ENCODE results near the gene CHMP1B.
A peak's percentile ranks its signal among the peaks of the same experiment; 100 is the strongest.

CHMP1B gene

GRCh38 chr18:11861583-11862288 lies 10.5 kb downstream of the CHMP1B start:
- DNase-seq: no peak
- in situ Hi-C loops (cut with HindIII; ENCODE audit: low pct_ligation_motif_present, low pct_unique_long_range_greater_than_20kb, low sequenced_read_pairs): no loop called here

DNA sequence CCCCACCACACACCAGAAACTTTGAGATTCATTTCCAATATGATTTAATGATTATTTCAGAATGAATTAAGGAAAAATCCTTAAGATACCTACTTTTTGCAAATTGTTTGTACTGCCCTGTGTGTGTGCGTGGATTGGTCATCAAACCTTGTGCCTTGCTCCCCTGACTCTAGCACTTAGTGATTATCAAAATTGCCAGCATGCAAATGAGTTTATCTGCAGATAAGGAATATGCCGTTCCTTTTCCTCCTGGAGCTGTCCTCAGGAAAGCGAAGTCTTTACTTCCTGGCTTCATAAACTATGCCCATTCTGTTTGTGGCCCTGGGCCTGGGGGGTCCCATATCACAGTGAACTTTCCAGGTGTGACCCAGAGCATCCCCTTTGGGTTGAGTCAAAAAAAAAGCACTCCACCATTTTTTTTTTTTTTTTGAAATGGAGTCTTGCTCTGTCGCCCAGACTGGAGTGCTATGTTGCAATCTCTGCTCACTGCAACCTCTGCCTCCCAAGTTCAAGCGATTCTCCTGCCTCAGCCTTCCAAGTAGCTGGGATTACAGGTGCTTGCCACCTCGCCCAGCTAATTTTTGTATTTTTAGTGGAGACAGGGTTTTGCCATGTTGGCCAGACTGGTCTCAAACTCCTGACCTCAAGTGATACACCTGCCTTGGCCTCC lies 11.4 kb downstream of the CHMP1B start:
- DNase-seq: no peak
- in situ Hi-C loops (cut with HindIII; ENCODE audit: low pct_ligation_motif_present, low pct_unique_long_range_greater_than_20kb, low sequenced_read_pairs): no loop called here

DNA sequence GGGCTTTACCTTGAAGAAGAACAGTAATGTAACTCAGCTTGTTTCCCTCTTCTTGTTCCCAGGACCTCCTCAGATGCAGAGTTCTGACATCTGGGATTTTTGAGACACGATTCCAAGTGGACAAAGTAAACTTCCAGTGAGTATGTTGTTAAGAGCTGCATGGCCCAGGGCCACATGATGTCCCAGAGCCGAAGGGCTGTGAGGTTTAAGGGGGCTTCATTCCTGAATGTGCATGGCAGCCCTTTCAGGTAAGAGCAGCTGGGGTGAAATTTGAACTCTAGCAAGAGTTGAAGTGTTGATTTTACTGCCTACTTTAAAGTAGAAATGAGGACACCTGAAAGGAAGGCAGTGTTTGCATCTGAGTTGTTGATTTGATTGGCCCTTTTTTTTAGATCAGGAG lies 13.3 kb downstream of the CHMP1B start:
- DNase-seq: no peak
- in situ Hi-C loops (cut with HindIII; ENCODE audit: low pct_ligation_motif_present, low pct_unique_long_range_greater_than_20kb, low sequenced_read_pairs): no loop called here

GRCh38 chr18:11865071-11865470 lies 13.9 kb downstream of the CHMP1B start:
- in situ Hi-C loops (cut with HindIII; ENCODE audit: low pct_ligation_motif_present, low pct_unique_long_range_greater_than_20kb, low sequenced_read_pairs): no loop called here
- DNase-seq: no peak

DNA sequence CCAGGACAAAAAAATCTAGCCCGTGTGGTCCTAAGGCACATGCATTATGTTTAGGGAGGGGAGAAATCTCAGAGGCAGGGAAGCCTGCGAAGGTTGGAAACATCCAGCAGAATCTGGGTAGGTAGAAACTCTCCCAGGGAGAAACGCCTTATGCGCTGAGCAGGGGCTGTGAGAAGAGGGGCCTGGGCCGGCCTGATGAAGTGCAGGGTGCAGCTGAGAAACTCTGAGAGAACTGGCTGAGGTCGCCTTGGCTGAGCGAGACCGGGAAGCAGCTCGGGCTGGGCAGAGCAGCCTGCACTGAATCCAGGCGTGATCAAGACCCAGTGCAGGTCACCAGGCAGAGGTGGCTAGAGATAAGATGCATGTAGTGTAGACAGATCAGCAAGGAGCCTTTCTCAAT lies 15.1 kb downstream of the CHMP1B start:
- DNase-seq: no peak
- in situ Hi-C loops (cut with HindIII; ENCODE audit: low pct_ligation_motif_present, low pct_unique_long_range_greater_than_20kb, low sequenced_read_pairs): no loop called here

- no peak for DNase-seq
- in situ Hi-C loops (cut with HindIII; ENCODE audit: low pct_ligation_motif_present, low pct_unique_long_range_greater_than_20kb, low sequenced_read_pairs): no loop called here
These were observed 15.6 kb downstream of the CHMP1B start for GRCh38 chr18:11866764-11867163.

DNA sequence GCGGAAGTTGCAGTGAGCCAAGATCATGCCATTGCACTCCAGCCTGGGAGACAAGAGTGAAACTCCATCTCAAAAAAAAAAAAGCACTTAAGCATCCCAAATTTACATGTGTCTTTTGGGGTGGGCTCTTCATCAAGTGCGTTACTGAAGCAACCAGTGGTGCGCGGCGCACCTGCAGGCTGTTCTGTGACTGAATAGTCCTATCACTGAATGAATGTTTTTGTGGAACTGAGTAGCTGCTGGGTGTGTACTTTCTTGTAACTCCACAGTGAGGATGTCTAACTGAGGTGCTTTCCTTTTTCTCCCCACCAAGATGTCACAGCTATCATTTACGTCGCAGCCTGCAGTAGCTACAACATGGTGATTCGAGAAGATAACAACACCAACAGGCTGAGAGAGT lies 17.0 kb downstream of the CHMP1B start:
- in situ Hi-C loops (cut with HindIII; ENCODE audit: low pct_ligation_motif_present, low pct_unique_long_range_greater_than_20kb, low sequenced_read_pairs): no loop called here
- DNase-seq: no peak

DNA sequence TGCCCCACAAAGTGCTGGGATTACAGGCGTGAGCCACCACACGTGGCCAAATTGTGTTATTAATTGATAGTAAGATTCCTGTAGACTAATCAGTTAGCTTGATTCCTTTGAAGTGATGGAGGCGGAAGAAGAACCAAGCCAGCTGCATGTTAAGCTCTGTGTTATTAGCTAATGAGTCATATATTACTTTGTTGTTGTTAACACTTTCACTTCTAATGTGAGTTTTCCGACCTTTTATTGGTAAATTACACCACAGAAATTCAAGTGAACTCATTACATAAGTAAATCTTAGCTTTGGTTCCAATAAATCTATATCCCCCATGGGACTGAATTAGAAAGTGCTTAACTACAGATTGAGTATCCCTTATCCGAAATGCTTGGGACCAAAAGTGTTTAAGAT lies 20.3 kb downstream of the CHMP1B start:
- DNase-seq: no peak
- in situ Hi-C loops (cut with HindIII; ENCODE audit: low pct_ligation_motif_present, low pct_unique_long_range_greater_than_20kb, low sequenced_read_pairs): no loop called here

DNA sequence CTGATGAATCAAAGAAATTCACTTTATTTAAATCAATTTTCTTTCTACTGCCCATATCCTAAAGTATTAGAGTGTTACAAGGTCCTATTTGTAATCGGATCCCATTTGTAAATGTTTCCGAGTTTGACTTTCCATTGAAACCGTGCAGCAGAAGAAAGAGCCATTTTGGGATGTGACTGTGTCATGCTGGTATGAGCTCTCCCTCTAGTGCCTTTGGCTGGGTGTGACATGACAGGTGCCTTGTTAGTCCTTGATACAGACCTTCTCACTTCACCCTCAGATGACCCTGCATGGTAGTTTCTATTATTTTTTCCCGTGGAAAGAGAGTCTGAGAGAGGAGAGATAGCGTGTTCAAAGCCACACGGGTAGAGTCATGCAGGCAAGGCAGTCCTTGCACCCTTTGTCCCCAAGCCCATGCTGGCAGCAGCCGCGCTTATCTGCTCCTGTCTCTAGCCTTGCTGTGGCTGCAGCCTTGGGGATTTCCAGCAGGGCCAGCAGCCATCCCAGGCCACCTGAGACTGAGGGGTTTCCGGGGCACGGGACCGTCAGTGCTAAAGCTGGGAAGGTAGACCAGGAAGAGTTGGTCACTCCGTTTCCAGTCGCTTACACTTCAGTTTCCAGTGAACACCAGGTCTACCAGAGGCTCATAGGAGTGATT lies 21.4 kb downstream of the CHMP1B start:
- in situ Hi-C loops (cut with HindIII; ENCODE audit: low pct_ligation_motif_present, low pct_unique_long_range_greater_than_20kb, low sequenced_read_pairs): no loop called here
- DNase-seq: peak; percentile 22

DNA sequence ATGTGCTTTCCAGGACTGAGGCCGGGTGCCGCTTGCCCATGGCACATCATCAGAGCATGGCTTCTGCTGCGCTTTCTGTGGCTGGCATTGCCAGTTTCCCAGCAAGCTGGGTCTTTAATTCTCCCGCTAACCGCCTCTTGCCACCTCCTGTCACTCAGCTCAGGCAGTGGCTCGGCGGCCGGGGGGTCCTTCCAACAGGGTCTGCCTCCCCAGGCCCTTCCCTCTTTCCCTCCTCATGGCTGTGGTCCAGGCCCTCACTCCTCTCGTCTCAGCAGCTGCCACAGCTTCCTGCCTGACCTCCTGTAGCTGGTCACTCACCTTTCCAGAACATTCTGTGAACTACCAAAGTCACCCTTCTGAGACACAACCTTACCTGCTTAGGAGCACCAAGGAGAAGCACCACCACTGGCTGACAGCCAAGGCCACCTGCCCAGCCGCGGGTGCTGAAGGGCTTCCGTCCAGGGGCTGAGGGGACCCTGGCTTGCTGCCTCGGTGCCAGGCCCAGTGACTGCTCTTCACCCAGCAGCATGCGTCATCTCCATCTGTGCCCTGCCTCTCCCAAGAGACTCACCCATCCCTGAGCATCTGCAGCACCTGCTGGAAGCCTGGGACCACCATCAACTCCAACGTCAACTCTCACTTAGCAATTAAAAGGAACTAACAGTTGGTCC lies 22.6 kb downstream of the CHMP1B start:
- DNase-seq: no peak

DNA sequence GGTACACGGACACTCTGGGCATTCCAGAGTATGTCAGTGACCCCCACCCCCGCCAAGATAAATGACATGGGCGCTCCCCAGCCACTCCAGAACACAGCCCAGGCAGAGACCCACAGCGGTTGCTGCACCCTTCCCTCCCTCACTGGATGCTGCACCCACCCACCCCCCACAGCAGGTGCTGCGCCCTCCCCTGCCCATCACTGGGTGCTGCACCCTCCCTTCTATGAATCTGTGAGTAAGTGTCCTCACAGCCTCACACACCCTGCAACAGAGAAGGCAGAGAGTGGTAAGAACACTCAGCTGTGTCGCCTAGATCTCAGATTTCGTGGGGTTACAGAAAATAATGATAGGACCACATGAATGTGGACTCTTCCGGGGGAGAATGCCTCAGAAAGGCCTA lies 23.5 kb downstream of the CHMP1B start:
- in situ Hi-C loops (cut with HindIII; ENCODE audit: low pct_ligation_motif_present, low pct_unique_long_range_greater_than_20kb, low sequenced_read_pairs): no loop called here
- DNase-seq: no peak

More for the DNA sequence above, 22.6 kb downstream of the CHMP1B start:
- in situ Hi-C loops (cut with HindIII; ENCODE audit: low pct_ligation_motif_present, low pct_unique_long_range_greater_than_20kb, low sequenced_read_pairs): no loop called here

DNA sequence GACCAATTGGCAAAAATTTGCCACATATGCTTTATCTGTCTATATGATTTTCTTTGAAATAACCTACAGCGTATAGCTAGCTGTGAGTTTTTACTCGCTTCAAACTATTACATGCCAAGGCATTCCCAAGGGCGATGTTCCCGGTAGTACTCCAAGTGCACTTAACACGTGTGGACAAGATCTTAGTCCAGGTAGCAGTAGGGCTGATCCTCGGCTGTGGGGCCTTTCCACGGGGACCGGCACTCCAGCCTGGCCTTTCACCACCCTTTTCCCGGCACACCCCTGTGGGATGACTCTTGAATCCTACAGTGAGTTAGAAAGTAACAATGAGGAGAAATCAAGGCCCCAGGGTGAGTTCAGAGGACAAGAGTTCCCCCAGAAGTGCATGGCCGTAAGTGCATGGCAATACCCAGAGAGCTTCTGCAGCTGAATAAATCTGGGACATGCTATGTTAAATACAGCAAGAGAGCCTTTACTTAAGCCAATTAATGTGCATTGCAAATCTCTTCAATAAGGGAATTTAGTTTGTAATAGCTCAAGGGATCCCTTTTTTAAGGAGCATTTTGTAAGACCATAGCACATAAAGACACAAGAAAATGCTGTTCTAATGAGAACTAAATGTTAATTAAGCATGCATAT lies 26.4 kb downstream of the CHMP1B start:
- in situ Hi-C loops (cut with HindIII; ENCODE audit: low pct_ligation_motif_present, low pct_unique_long_range_greater_than_20kb, low sequenced_read_pairs): no loop called here
- no peak for DNase-seq

GRCh38 chr18:11880586-11881304 lies 29.5 kb downstream of the CHMP1B start:
- no peak for DNase-seq
- in situ Hi-C loops (cut with HindIII; ENCODE audit: low pct_ligation_motif_present, low pct_unique_long_range_greater_than_20kb, low sequenced_read_pairs): no loop called here

GRCh38 chr18:11882636-11883035 lies 31.4 kb downstream of the CHMP1B start:
- in situ Hi-C loops (cut with HindIII; ENCODE audit: low pct_ligation_motif_present, low pct_unique_long_range_greater_than_20kb, low sequenced_read_pairs): no loop called here
- DNase-seq: no peak

DNA sequence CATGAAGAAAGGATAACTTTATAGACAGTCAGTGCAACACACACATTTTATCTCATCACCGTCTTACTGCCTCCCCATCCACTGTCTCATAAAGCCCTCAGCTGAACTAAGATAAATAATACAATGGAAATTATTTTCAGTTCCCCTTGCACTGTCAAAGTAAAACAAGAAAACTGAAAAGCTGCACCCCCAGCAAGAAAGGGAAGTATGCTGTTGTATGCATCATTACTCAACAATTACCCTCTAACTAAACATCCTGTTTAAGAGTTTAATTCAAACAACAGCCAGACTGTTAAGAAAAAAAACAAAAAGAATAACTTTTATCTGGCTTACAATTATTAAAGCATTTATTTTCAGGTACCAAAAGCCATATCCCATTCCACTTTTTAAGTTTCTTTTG lies 31.9 kb downstream of the CHMP1B start:
- in situ Hi-C loops (cut with HindIII; ENCODE audit: low pct_ligation_motif_present, low pct_unique_long_range_greater_than_20kb, low sequenced_read_pairs): no loop called here

DNA sequence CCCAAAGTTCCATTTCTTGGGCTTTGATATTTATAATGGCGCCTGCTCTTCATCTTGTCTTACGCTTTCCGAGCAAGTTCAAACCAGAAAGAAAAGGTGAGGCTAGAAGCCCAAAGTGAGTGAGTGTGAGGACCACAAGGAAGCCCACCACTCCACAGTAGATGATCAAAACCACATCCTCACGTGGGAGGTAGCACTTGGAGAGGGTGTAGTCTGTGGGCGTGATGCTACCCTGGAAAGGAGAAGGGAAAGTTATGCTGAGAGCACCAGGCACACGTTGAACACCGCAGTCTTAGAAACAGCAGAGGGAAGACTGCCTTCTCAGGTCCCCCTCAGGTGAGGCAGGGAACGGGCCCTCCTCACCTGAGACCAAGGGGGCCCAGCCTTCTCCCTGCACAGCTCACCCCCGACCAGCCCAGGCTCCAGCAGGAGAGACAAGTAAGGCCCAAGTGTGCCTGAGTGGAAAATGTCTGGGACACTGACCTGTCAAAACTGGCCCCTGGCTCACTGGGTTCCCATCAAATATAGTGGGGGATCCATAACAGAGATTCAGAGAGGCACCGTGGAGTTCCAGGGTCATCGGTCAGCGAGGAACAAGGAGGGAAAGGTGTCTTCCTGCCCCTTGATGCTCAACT lies 33.3 kb downstream of the CHMP1B start:
- in situ Hi-C loops (cut with HindIII; ENCODE audit: low pct_ligation_motif_present, low pct_unique_long_range_greater_than_20kb, low sequenced_read_pairs): no loop called here
- DNase-seq: no peak

More for the DNA sequence above, 31.9 kb downstream of the CHMP1B start:
- DNase-seq: no peak

GRCh38 chr18:11885278-11885947 lies 34.2 kb downstream of the CHMP1B start:
- in situ Hi-C loops (cut with HindIII; ENCODE audit: low pct_ligation_motif_present, low pct_unique_long_range_greater_than_20kb, low sequenced_read_pairs): no loop called here
- no peak for DNase-seq
